A673 (cell line): ENCODE results near the gene C19orf73. TPM values are rescaled to one million over a fixed set of nuclear protein-coding genes. Genes with fewer than 3 reads are reported as not detected.

ENCODE experiments used
- BruUV-seq: library from RNA; stranded (reverse); fragments of 400-500 nt; replicated peaks from 2 replicates; lab custom pipeline; 2021; lab: Mats Ljungman, UMichigan
- CTCF ChIA-PET: fragments of 300-600 bp; sonication (Branson Sonifier 250); formaldehyde crosslinking; loops from one replicate; lab custom pipeline; 2022; ENCODE audit warnings: antibody characterized with exemption; lab: Charles Lee
- POLR2A ChIA-PET: fragments of 300-600 bp; sonication (Branson Sonifier 250); formaldehyde crosslinking; loops from one replicate; lab custom pipeline; 2022; ENCODE audit warnings: antibody characterized with exemption; ENCODE audit not compliant: low non-redundant PET; lab: Charles Lee
- DNase-seq: peaks from one replicate; pipeline ENCODE4 v3.0.0-alpha.2; 2015; ENCODE audit warnings: low spot score
- H3K27ac ChIP-seq: fragments of 200-600 bp; sonication (generic); 2 replicates; pipeline ENCODE4 v1.5.1; 2016; ENCODE audit warnings: mixed run types, low read depth, mild to moderate bottlenecking, mixed read lengths, antibody characterized with exemption, low read length; ENCODE audit not compliant: poor library complexity, severe bottlenecking
- H3K27me3 ChIP-seq: fragments of 200-600 bp; sonication (generic); replicated peaks from 2 replicates; pipeline ENCODE4 v1.6.1; 2017; ENCODE audit warnings: mixed run types, low read depth, mild to moderate bottlenecking, mixed read lengths, antibody characterized with exemption, low read length; ENCODE audit not compliant: insufficient read depth, poor library complexity
- H3K36me3 ChIP-seq: fragments of 200-600 bp; sonication (generic); 2 replicates; pipeline ENCODE4 v1.6.1; 2016; ENCODE audit warnings: mixed run types, mild to moderate bottlenecking, mixed read lengths, antibody characterized with exemption, low read length; ENCODE audit not compliant: insufficient read depth, poor library complexity, severe bottlenecking
- H3K4me1 ChIP-seq: fragments of 200-600 bp; sonication (generic); 2 replicates; pipeline ENCODE4 v1.6.1; 2017; ENCODE audit warnings: mixed run types, mild to moderate bottlenecking, mixed read lengths, antibody characterized with exemption, low read length; ENCODE audit not compliant: insufficient read depth, poor library complexity, severe bottlenecking
- H3K4me3 ChIP-seq: fragments of 200-600 bp; sonication (generic); 2 replicates; pipeline ENCODE4 v1.5.1; 2016; ENCODE audit warnings: low read depth, mixed run types, mild to moderate bottlenecking, mixed read lengths, low read length; ENCODE audit not compliant: poor library complexity, severe bottlenecking
- H3K9me3 ChIP-seq: fragments of 200-600 bp; sonication (generic); 2 replicates; pipeline ENCODE4 v1.6.1; 2016; ENCODE audit warnings: mixed run types, low read depth, mild to moderate bottlenecking, mixed read lengths, antibody characterized with exemption, low read length; ENCODE audit not compliant: poor library complexity, severe bottlenecking
- CTCF ChIP-seq: fragments of 300-800, 200-600 bp; sonication (generic); conservative IDR thresholded peaks from 2 replicates; pipeline ENCODE4 v1.5.1; 2017; ENCODE audit warnings: low read depth, mild to moderate bottlenecking, antibody characterized with exemption, low read length, moderate library complexity, mixed read lengths
- EZH2 ChIP-seq: fragments of 200-600 bp; sonication (generic); IDR thresholded peaks from 2 replicates; pipeline ENCODE4 v1.6.1; 2017; ENCODE audit warnings: borderline replicate concordance, low read depth, mild to moderate bottlenecking, mixed read lengths, antibody characterized with exemption, low read length; ENCODE audit not compliant: poor library complexity, severe bottlenecking
- intact Hi-C: fragments of 100-400 bp; cut with micrococcal nuclease; formaldehyde crosslinking; loops from one replicate; pipeline ENCODE4 v1.10.0; 2022; ENCODE audit not compliant: unreplicated experiment
- total RNA-seq: library from RNA; stranded (reverse); gene quantifications from 2 replicates; pipeline ENCODE4 v1.2.3, GENCODE V29; 2021

C19orf73 gene
- total RNA-seq, 1 experiment from 2014 or later: 1.7 TPM

DNA sequence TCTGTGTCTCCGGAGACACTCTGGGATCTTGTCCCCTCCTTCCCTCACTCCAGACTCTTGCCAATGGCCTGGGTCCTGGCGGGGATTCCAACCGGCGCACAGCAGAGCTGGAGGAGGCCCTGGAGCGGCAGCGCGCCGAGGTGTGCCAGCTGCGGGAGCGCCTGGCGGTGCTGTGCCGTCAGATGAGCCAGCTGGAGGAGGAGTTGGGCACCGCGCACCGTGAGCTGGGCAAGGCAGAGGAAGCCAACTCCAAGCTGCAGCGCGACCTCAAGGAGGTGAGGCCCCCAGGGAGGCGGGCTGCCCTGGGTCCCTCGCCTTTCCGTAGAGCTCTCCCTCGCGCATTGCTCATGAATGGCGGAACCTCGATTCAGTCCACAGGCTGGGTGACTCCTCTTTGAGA, 11.4 kb upstream of the C19orf73 start:
- H3K27me3 ChIP-seq: no peaks in the 10 kb centered on the region
- no peak for TF ChIP-seq EZH2
- no peak for TF ChIP-seq CTCF
- no TSS peak for BruUV-seq
- H3K36me3 ChIP-seq: peaks cover 26% of the 10 kb centered on the region
- H3K27ac ChIP-seq: no peak overlapping the region
- no peak overlapping the region for H3K4me3 ChIP-seq
- peaks cover 21% of the 10 kb centered on the region for H3K4me1 ChIP-seq
- H3K9me3 ChIP-seq: no peaks in the 10 kb centered on the region
- no peak for DNase-seq
- CTCF ChIA-PET: no interaction called here
- POLR2A ChIA-PET: no interaction called here
- intact Hi-C loops: no loop called here

DNA sequence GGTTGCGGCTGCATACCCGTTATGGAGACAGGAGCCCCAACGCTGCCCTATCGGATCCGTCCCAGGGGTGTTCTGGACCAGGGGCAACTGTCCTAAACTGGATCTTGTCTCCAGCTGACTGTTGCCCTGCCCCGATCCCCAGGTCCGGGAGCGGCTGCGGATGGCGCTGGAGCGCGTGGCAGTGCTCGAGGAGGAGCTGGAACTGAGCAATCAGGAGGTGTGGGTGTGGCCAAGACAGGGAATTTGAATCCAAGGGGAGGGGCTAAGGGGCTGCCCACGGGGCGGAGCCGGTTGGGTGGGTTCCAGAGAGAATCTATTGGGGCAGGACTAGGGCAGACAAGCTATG, 10.3 kb upstream of the C19orf73 start:
- no TSS peak for BruUV-seq

DNA sequence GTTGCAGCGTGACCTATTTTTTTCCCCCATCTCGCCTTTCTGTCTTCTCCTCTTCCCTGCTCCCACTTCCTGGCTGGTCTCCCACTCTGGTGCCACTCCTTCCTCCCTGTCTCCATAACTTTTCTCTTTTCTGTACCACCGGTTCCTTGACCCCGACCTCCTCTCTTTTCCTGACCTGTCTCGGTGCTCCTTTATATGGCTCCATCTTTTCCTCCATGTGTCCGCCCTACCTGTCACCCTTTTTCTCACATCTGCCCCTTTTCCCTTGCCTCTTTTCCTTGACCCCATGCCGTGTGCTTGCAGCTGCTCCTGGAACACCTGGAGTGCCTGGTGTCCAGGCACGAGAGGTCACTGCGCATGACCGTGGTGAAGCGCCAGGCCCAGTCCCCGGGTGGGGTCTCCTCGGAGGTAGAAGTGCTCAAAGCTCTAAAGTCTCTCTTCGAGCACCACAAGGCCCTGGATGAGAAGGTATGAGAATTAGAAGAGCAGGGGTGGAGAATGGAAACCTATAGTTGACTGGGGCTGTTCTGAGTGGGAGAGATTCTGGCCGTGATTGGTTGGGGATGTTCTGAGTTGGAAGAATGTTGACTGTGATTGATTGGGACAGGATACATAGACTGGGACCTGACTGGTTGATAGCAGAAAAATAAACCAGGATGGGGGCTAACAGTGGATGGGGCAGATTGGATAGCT, 9.7 kb upstream of the C19orf73 start:
- peaks cover 10% of the 10 kb centered on the region for H3K36me3 ChIP-seq
- ChIA-PET CTCF (interaction anchor here (0.7 to 1.4 kb wide), 3 partner anchors 11 to 17 kb away, joined by 4 to 15 read pairs (median 6); partner anchors contain the start of gene LIN7B), POLR2A (interaction anchor here (0.6 kb wide), 1 partner anchor 22 kb away, joined by 13 read pairs; no protein-coding TSS in a partner anchor)
- DNase-seq: no peak
- H3K27ac ChIP-seq: peak overlapping the region; percentile 61
- intact Hi-C loops: no loop called here
- no peak for TF ChIP-seq CTCF
- TF ChIP-seq EZH2: no peak
- no peaks in the 10 kb centered on the region for H3K27me3 ChIP-seq
- H3K4me1 ChIP-seq: peaks cover 20% of the 10 kb centered on the region
- BruUV-seq: TSS peak; percentile 63
- no peaks in the 10 kb centered on the region for H3K9me3 ChIP-seq
- H3K4me3 ChIP-seq: peak overlapping the region; percentile 49

More for the DNA sequence above, 10.3 kb upstream of the C19orf73 start:
- TF ChIP-seq EZH2 (no peak), CTCF (no peak)
- peak; percentile 46 for DNase-seq
- H3K4me1 ChIP-seq: peaks cover 21% of the 10 kb centered on the region
- POLR2A ChIA-PET: interaction anchor here (0.6 kb wide), 1 partner anchor 22 kb away, joined by 13 read pairs; no protein-coding TSS in a partner anchor
- CTCF ChIA-PET: no interaction called here
- no peaks in the 10 kb centered on the region for H3K27me3 ChIP-seq
- peaks cover 15% of the 10 kb centered on the region for H3K36me3 ChIP-seq
- peak overlapping the region; percentile 49 for H3K4me3 ChIP-seq
- intact Hi-C loops: no loop called here
- no peak overlapping the region for H3K27ac ChIP-seq
- H3K9me3 ChIP-seq: no peaks in the 10 kb centered on the region
